GM18867 (cell line): ENCODE measurements around the gene TMBIM1.
A peak's percentile ranks its signal among the peaks of the same experiment; 100 is the strongest.
"Not testable (repeated sequence)": the region's sequence is repeated elsewhere in the genome, so short reads cannot be mapped to it uniquely, and the experiment has no call there.

ENCODE experiments used
- ATAC-seq: cut with Tn5 transposase; IDR thresholded peaks from one replicate; pipeline ENCODE4 v1.9.1; 2021; ENCODE audit warnings: mild to moderate bottlenecking, moderate library complexity; ENCODE audit not compliant: unreplicated experiment

Gene TMBIM1

GRCh38 chr2:218273214-218273907 lies 18.9 kb downstream of the TMBIM1 start:
- not testable (repeated sequence) for ATAC-seq

GRCh38 chr2:218272531-218273212 lies 19.6 kb downstream of the TMBIM1 start:
- peak; percentile 24 for ATAC-seq

- no peak for ATAC-seq
Observed at GRCh38 chr2:218271865-218272530, 20.3 kb downstream of the TMBIM1 start.

- ATAC-seq = no peak
Observed at GRCh38 chr2:218271487-218271797, 20.9 kb downstream of the TMBIM1 start.

- no peak for ATAC-seq
Observed at GRCh38 chr2:218270721-218271486, 21.4 kb downstream of the TMBIM1 start.

- ATAC-seq = peak; percentile 86
Observed at GRCh38 chr2:218269900-218270720, 22.2 kb downstream of the TMBIM1 start, which contains the start of the genes AAMP and PNKD. Gene AAMP (minus strand): TSS chr2:218270137. CDS start chr2:218270086, 51 bp downstream. Gene PNKD (plus strand): TSS chr2:218270519. CDS start chr2:218270536, 17 bp downstream.

GRCh38 chr2:218267259-218267658 lies 25.0 kb downstream of the TMBIM1 start:
- ATAC-seq = no peak

- no peak for ATAC-seq
Observed at GRCh38 chr2:218266316-218266979, 25.9 kb downstream of the TMBIM1 start.

- ATAC-seq = no peak
Observed at GRCh38 chr2:218265626-218266025, 26.7 kb downstream of the TMBIM1 start.

- ATAC-seq = no peak
Observed at GRCh38 chr2:218264773-218265561, 27.3 kb downstream of the TMBIM1 start.

- ATAC-seq = no peak
Observed at GRCh38 chr2:218263817-218264641, 28.3 kb downstream of the TMBIM1 start.

- no peak for ATAC-seq
Observed at GRCh38 chr2:218262631-218263586, 29.4 kb downstream of the TMBIM1 start.

GRCh38 chr2:218262237-218262600 lies 30.1 kb downstream of the TMBIM1 start:
- no peak for ATAC-seq

- no peak for ATAC-seq
Observed at GRCh38 chr2:218261423-218262236, 30.7 kb downstream of the TMBIM1 start.

- ATAC-seq = no peak
Observed at GRCh38 chr2:218260742-218261422, 31.4 kb downstream of the TMBIM1 start, which contains the start of gene GPBAR1. Gene GPBAR1 (plus strand): TSS chr2:218261015. CDS start chr2:218262725, 1,710 bp downstream.
